Measurements from ENCODE around the gene FAM185A.
"Not testable (repeated sequence)": the region's sequence is repeated elsewhere in the genome, so short reads cannot be mapped to it uniquely, and the experiment has no call there.

- not testable (repeated sequence) for TF ChIP-seq CTCF (IDR thresholded peaks at IDR 0.05; ENCODE audit: low read depth, low read length, poor library complexity, severe bottlenecking); EZH2phosphoT487 (IDR thresholded peaks at IDR 0.05; ENCODE audit: borderline replicate concordance, low read length)
These were observed 14.6 kb downstream of the FAM185A start for GRCh38 chr7:102763295-102763905.

All from DOHH2 (cell line).